HepG2 (cell line): Measurements from ENCODE around the gene CYTH1. TPM values are rescaled to one million over a fixed set of nuclear protein-coding genes. Genes with fewer than 3 reads are reported as not detected.

ENCODE experiments used
- ATAC-seq: fragments of 200-7000 bp; cut with Tn5 transposase; 3 replicates; pipeline ENCODE4 v1.9.1; 2020; ENCODE audit warnings: mild to moderate bottlenecking, moderate library complexity
- BruUV-seq: library from RNA; stranded (reverse); fragments of 400-500 nt; replicated peaks from 2 replicates; lab custom pipeline; 2021; lab: Mats Ljungman, UMichigan
- CTCF ChIA-PET: fragments of 300-600 bp; formaldehyde crosslinking; extraction: SDS; loops from one replicate; lab custom pipeline; 2021; ENCODE audit warnings: low total read pairs, inconsistent platforms, low intra/inter-chr PET ratio; lab: Yijun Ruan, JAX
- POLR2A ChIA-PET: fragments of 350-600 bp; sonication (Branson Sonifier 250); formaldehyde crosslinking; loops from one replicate; lab custom pipeline; 2020; ENCODE audit warnings: antibody characterized with exemption, inconsistent platforms; lab: Yijun Ruan, JAX
- DNase-seq: peaks from one replicate; pipeline ENCODE4 v3.0.0-alpha.2; 2015; ENCODE audit warnings: low spot score
- FAIRE-seq: peaks from 3 replicates; lab custom pipeline; 2011; peaks lifted over from hg19 to GRCh38; lab: Jason Lieb, UNC
- H2AFZ ChIP-seq: one replicate; pipeline ENCODE4 v1.6.1; 2011; ENCODE audit warnings: low read length, inconsistent platforms
- H3K27ac ChIP-seq: fragments of 300-600 bp; 3 replicates; pipeline ENCODE4 v1.8.0; 2011; ENCODE audit warnings: mixed run types, mild to moderate bottlenecking, mixed read lengths, low read length, inconsistent platforms; ENCODE audit not compliant: insufficient read depth; ENCODE audit errors: extremely low read length
- H3K27me3 ChIP-seq, 2 experiments: fragments of 200-600 bp in 1 of 2; 2 replicates in 1 of 2; 3 replicates in 1 of 2; pipeline versions ENCODE4 v1.6.0 to v1.8.0; 2011; ENCODE audit warnings: low read length in 2 of 2, mild to moderate bottlenecking in 2 of 2, moderate library complexity in 2 of 2, inconsistent platforms in 1 of 2; ENCODE audit not compliant: insufficient read depth in 2 of 2, control insufficient read depth in 1 of 2
- H3K36me3 ChIP-seq, 2 experiments: fragments of 200-600 bp in 1 of 2; replicated peaks in 1 of 2; 2 replicates in 1 of 2; 3 replicates in 1 of 2; pipeline versions ENCODE4 v1.5.1 to v1.8.0; 2011; ENCODE audit warnings: low read length in 2 of 2, inconsistent platforms in 1 of 2; ENCODE audit not compliant: insufficient read depth in 2 of 2, control insufficient read depth in 1 of 2
- H3K4me1 ChIP-seq: 2 replicates; pipeline ENCODE4 v1.5.1; 2012; ENCODE audit warnings: low read length, inconsistent platforms; ENCODE audit not compliant: insufficient read depth
- H3K4me2 ChIP-seq: 2 replicates; pipeline ENCODE4 v1.6.0; 2011; ENCODE audit warnings: low read depth, low read length, inconsistent platforms
- H3K4me3 ChIP-seq, 3 experiments: fragments of 200-600 bp in 1 of 3; sonication (generic), shearing (Covaris generic) in 1 of 3; replicated peaks in 1 of 3; 2 replicates each; pipeline ENCODE4 v1.5.1; 2011 to 2016; ENCODE audit warnings: low read length in 3 of 3, inconsistent platforms in 2 of 3, low read depth in 2 of 3, mild to moderate bottlenecking in 2 of 3, control low read depth in 1 of 3, mixed read lengths in 1 of 3; ENCODE audit not compliant: insufficient read depth in 1 of 3
- H3K79me2 ChIP-seq: one replicate; pipeline ENCODE4 v1.6.1; 2011; ENCODE audit warnings: low read length, inconsistent platforms; ENCODE audit not compliant: insufficient read depth
- H3K9ac ChIP-seq: 2 replicates; pipeline ENCODE4 v1.6.0; 2011; ENCODE audit warnings: mild to moderate bottlenecking, low read depth, low read length, inconsistent platforms; ENCODE audit not compliant: insufficient read depth
- H3K9me3 ChIP-seq: 2 replicates; pipeline ENCODE4 v1.5.1; 2012; ENCODE audit warnings: mild to moderate bottlenecking, low read length
- H4K20me1 ChIP-seq: 2 replicates; pipeline ENCODE4 v1.6.0; 2011; ENCODE audit warnings: inconsistent platforms, mild to moderate bottlenecking, low read length, moderate library complexity; ENCODE audit not compliant: insufficient read depth
- BORCS8-MEF2B ChIP-seq: sonication (generic); formaldehyde crosslinking; IDR thresholded peaks from 2 replicates; pipeline ENCODE4 v1.8.0; 2022; ENCODE audit warnings: mild to moderate bottlenecking, missing genetic modification reagents
- HCFC1 ChIP-seq: fragments of 150-350 bp; IDR thresholded peaks from 2 replicates; pipeline ENCODE4 v1.6.1; 2014; ENCODE audit warnings: low read depth, low read length
- MAFF ChIP-seq: IDR thresholded peaks from 2 replicates; pipeline ENCODE4 v1.6.1; 2011; ENCODE audit warnings: low read depth, low read length, improper control_type of control experiment
- MED13 ChIP-seq: sonication (generic); formaldehyde crosslinking; IDR thresholded peaks from 2 replicates; pipeline ENCODE4 v1.5.0; 2020; ENCODE audit warnings: missing genetic modification reagents
- MIER3 ChIP-seq: IDR thresholded peaks from 2 replicates; pipeline ENCODE4 v1.6.1; 2016; ENCODE audit warnings: missing compliant biosample characterization, borderline replicate concordance
- MYNN ChIP-seq: sonication (generic); formaldehyde crosslinking; IDR thresholded peaks from 2 replicates; pipeline ENCODE4 v1.4.0; 2020; ENCODE audit warnings: mild to moderate bottlenecking, low read depth, missing genetic modification reagents
- RCOR2 ChIP-seq: IDR thresholded peaks from 2 replicates; pipeline ENCODE4 v1.6.1; 2016; ENCODE audit warnings: missing biosample characterization, missing genetic modification reagents
- RXRA ChIP-seq: sonication (generic); formaldehyde crosslinking; IDR thresholded peaks from 2 replicates; pipeline ENCODE4 v1.5.1; 2020; ENCODE audit warnings: missing genetic modification reagents
- TAF1 ChIP-seq: sonication (generic); formaldehyde crosslinking; IDR thresholded peaks from 2 replicates; pipeline ENCODE4 v1.4.0; 2020; ENCODE audit warnings: missing genetic modification reagents
- TFAP4 ChIP-seq: sonication (generic); IDR thresholded peaks from 2 replicates; pipeline ENCODE4 v1.6.1; 2016; ENCODE audit warnings: low read depth, borderline replicate concordance
- ZBTB4 ChIP-seq: sonication (generic); formaldehyde crosslinking; IDR thresholded peaks from 2 replicates; pipeline ENCODE4 v1.4.0; 2020; ENCODE audit warnings: missing genetic modification reagents, mild to moderate bottlenecking, borderline replicate concordance
- ZBTB8A ChIP-seq: sonication (generic); formaldehyde crosslinking; IDR thresholded peaks from 2 replicates; pipeline ENCODE4 v1.4.0; 2020; ENCODE audit warnings: mild to moderate bottlenecking, low read depth, missing genetic modification reagents, borderline replicate concordance
- ZNF232 ChIP-seq: sonication (generic); formaldehyde crosslinking; IDR thresholded peaks from 2 replicates; pipeline ENCODE4 v1.4.0; 2020; ENCODE audit warnings: missing genetic modification reagents, borderline replicate concordance
- ZNF34 ChIP-seq: sonication (generic); formaldehyde crosslinking; IDR thresholded peaks from 2 replicates; pipeline ENCODE4 v1.4.0; 2020; ENCODE audit warnings: mild to moderate bottlenecking, missing genetic modification reagents, borderline replicate concordance
- ZNF343 ChIP-seq: sonication (generic); formaldehyde crosslinking; IDR thresholded peaks from 2 replicates; pipeline ENCODE4 v1.4.0; 2020; ENCODE audit warnings: mild to moderate bottlenecking, missing genetic modification reagents
- ZNF672 ChIP-seq: sonication (generic); formaldehyde crosslinking; IDR thresholded peaks from 2 replicates; pipeline ENCODE4 v1.8.1; 2022; ENCODE audit warnings: missing genetic modification reagents
- ZNF709 ChIP-seq: sonication (generic); formaldehyde crosslinking; IDR thresholded peaks from 2 replicates; pipeline ENCODE4 v1.5.0; 2020; ENCODE audit warnings: mild to moderate bottlenecking, missing genetic modification reagents
- ZSCAN5A ChIP-seq: sonication (generic); formaldehyde crosslinking; IDR thresholded peaks from 2 replicates; pipeline ENCODE4 v1.8.0; 2022; ENCODE audit warnings: mild to moderate bottlenecking, missing genetic modification reagents, borderline replicate concordance
- WGBS: methylation state at CpG from one replicate; pipeline ENCODE4 v1.1.6; 2017; ENCODE audit warnings: low lambda C conversion rate; 5-methylcytosine and 5-hydroxymethylcytosine counted together
- in situ Hi-C: cut with HindIII; loops from 2 replicates; pipeline ENCODE4 v1.10.0; 2017; ENCODE audit warnings: low pct_unique_long_range_greater_than_20kb; ENCODE audit not compliant: extremely low pct_ligation_motif_present
- intact Hi-C: fragments of 100-400 bp; cut with micrococcal nuclease; formaldehyde crosslinking; loops from one replicate; pipeline ENCODE4 v1.10.0; 2022; ENCODE audit not compliant: unreplicated experiment
- polyA plus RNA-seq, 8 experiments: library from polyadenylated mRNA; depleted of rRNA in 3 of 8; stranded (reverse) in 7 of 8; unstranded in 1 of 8; fragments of >200 nt; fragmentation: Illumina TruSeq in 4 of 8; extraction: Trizol in 4 of 8; gene quantifications; 2 replicates each; pipeline versions ENCODE4 v1.2.1 to v1.2.3, GENCODE V29; 2011 to 2016; ENCODE audit warnings: low read depth in 4 of 8, missing spikeins in 1 of 8, mixed read lengths in 1 of 8; ENCODE audit not compliant: insufficient read depth in 1 of 8
- total RNA-seq, 5 experiments: library from RNA; depleted of rRNA; stranded (reverse); fragments of >200 nt; fragmentation: Illumina TruSeq; extraction: Trizol; gene quantifications; 2 replicates each; pipeline ENCODE4 v1.2.3, GENCODE V29; 2016; ENCODE audit warnings: low read depth in 1 of 5
- TF ChIP-seq, protein P1 (sequence below): sonication (generic); formaldehyde crosslinking; IDR thresholded peaks from 2 replicates; pipeline ENCODE4 v1.8.0; 2022; ENCODE audit warnings: mild to moderate bottlenecking, missing genetic modification reagents

Gene CYTH1
- total and polyA plus RNA-seq, 2 of the 13 experiments (the other 11 are each of a cell fraction or from before 2014, with no cell fraction given) = 20.1 to 48.9 TPM

- no peaks in the 10 kb centered on the region for H3K4me1 ChIP-seq
- ATAC-seq = no peak
- H3K9ac ChIP-seq = no peak overlapping the region
- WGBS = 98% methylated on average over 25 of the region's 25 CpGs
- POLR2A ChIA-PET = no interaction called here
- H3K27ac ChIP-seq = no peak overlapping the region
- DNase-seq = no peak
- no peaks in the 10 kb centered on the region for H4K20me1 ChIP-seq
- CTCF ChIA-PET = no interaction called here
- H3K79me2 ChIP-seq = no peaks in the 10 kb centered on the region
- no peak overlapping the region for H3K4me3 ChIP-seq
- in situ Hi-C loops (no loop called here), intact Hi-C loops (no loop called here)
- no peaks in the 10 kb centered on the region for H3K9me3 ChIP-seq
- BruUV-seq = no TSS peak
- FAIRE-seq = no peak
- H2AFZ ChIP-seq = no peak overlapping the region
- no peaks in the 10 kb centered on the region for H3K27me3 ChIP-seq
- H3K4me2 ChIP-seq = no peak overlapping the region
- TF ChIP-seq RXRA (CRISPR knock-in tag) (no peak), ZNF709 (CRISPR knock-in tag) (no peak), TAF1 (no peak), ZBTB4 (CRISPR knock-in tag) (no peak), MAFF (no peak), MYNN (CRISPR knock-in tag) (no peak), RCOR2 (no peak), ZNF672 (CRISPR knock-in tag) (no peak), TFAP4 (no peak), ZBTB8A (no peak), ZSCAN5A (CRISPR knock-in tag) (no peak), HCFC1 (no peak), ZNF34 (CRISPR knock-in tag) (no peak), ZNF232 (CRISPR knock-in tag) (no peak), MED13 (CRISPR knock-in tag) (no peak), MIER3 (CRISPR knock-in tag) (no peak), BORCS8-MEF2B (CRISPR knock-in tag) (no peak), ZNF343 (CRISPR knock-in tag) (no peak)
- TF ChIP-seq, protein P1, sequence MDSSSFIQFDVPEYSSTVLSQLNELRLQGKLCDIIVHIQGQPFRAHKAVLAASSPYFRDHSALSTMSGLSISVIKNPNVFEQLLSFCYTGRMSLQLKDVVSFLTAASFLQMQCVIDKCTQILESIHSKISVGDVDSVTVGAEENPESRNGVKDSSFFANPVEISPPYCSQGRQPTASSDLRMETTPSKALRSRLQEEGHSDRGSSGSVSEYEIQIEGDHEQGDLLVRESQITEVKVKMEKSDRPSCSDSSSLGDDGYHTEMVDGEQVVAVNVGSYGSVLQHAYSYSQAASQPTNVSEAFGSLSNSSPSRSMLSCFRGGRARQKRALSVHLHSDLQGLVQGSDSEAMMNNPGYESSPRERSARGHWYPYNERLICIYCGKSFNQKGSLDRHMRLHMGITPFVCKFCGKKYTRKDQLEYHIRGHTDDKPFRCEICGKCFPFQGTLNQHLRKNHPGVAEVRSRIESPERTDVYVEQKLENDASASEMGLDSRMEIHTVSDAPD = no peak
- TF ChIP-seq, all 625 proteins: peak for 0
- peaks cover 18 to 84% of the 10 kb centered on the region in 2 experiments for H3K36me3 ChIP-seq
These were observed 84.3 kb downstream of the CYTH1 start for GRCh38 chr17:78697554-78698343.
